HCT116 (cell line): ENCODE data around the gene ATXN1. TPM values are rescaled to one million over a fixed set of nuclear protein-coding genes. Genes with fewer than 3 reads are reported as not detected.

Source experiments
- ATAC-seq: fragments of 200-7000 bp; cut with Tn5 transposase; 2 replicates; pipeline ENCODE4 v1.9.1; 2020; ENCODE audit warnings: mild to moderate bottlenecking, moderate library complexity
- BruUV-seq: library from RNA; stranded (reverse); fragments of 400-500 nt; replicated peaks from 2 replicates; lab custom pipeline; 2021; lab: Mats Ljungman, UMichigan
- CTCF ChIA-PET: fragments of 300-600 bp; sonication (Branson Sonifier 250); formaldehyde crosslinking; loops from one replicate; lab custom pipeline; 2021; ENCODE audit warnings: antibody characterized with exemption; lab: Charles Lee
- POLR2A ChIA-PET: fragments of 300-600, 350-600 bp; sonication (Branson Sonifier 250); formaldehyde crosslinking; loops from one replicate; lab custom pipeline; 2021; ENCODE audit warnings: antibody characterized with exemption; lab: Charles Lee
- RAD21 ChIA-PET, 2 experiments: fragments of 300-600 bp; sonication (Branson Sonifier 250); formaldehyde crosslinking; loops; one replicate each; lab custom pipeline; 2023; ENCODE audit warnings: low total read pairs in 2 of 2; ENCODE audit not compliant: uncharacterized antibody in 2 of 2, unreplicated experiment in 2 of 2, low non-redundant PET in 1 of 2; lab: Charles Lee
- DNase-seq: peaks from one replicate; pipeline ENCODE4 v3.0.0-alpha.2; 2010; ENCODE audit warnings: low read depth, low spot score
- H2AFZ ChIP-seq: fragments of 200-600 bp; shearing (Covaris generic), sonication (generic); 2 replicates; pipeline ENCODE4 v1.6.1; 2017; ENCODE audit warnings: low read depth, mixed run types, mixed read lengths, antibody characterized with exemption, low read length; ENCODE audit not compliant: poor library complexity, severe bottlenecking
- H3K27ac ChIP-seq: 2 replicates; pipeline ENCODE4 v1.5.1; 2012; ENCODE audit warnings: low read depth, low read length
- H3K27me3 ChIP-seq: fragments of 200-600 bp; sonication (generic); 2 replicates; pipeline ENCODE4 v1.6.1; 2016; ENCODE audit warnings: mixed run types, low read length, mixed read lengths; ENCODE audit not compliant: insufficient read depth
- H3K36me3 ChIP-seq, 2 experiments: fragments of 200-500 bp in 1 of 2; fragments of 200-600 bp in 1 of 2; sonication (Bioruptor generic) in 1 of 2; sonication (generic) in 1 of 2; 2 replicates each; pipeline versions ENCODE4 v1.5.1 to v1.6.1; 2014 to 2016; ENCODE audit warnings: low read length in 2 of 2, inconsistent platforms in 1 of 2, mixed read lengths in 1 of 2, mixed run types in 1 of 2; ENCODE audit not compliant: insufficient read depth in 2 of 2, control insufficient read depth in 1 of 2
- H3K4me1 ChIP-seq, 2 experiments: fragments of 200-600 bp in 1 of 2; sonication (generic) in 1 of 2; 2 replicates each; pipeline versions ENCODE4 v1.5.1 to v1.6.1; 2012 to 2017; ENCODE audit warnings: low read length in 2 of 2, inconsistent platforms in 1 of 2, mild to moderate bottlenecking in 1 of 2, mixed read lengths in 1 of 2, mixed run types in 1 of 2, moderate library complexity in 1 of 2; ENCODE audit not compliant: insufficient read depth in 2 of 2, control insufficient read depth in 1 of 2
- H3K4me2 ChIP-seq: fragments of 200-600 bp; sonication (generic); 2 replicates; pipeline ENCODE4 v1.6.1; 2017; ENCODE audit warnings: mixed run types, low read length, mixed read lengths
- H3K4me3 ChIP-seq, 2 experiments: fragments of 200-600 bp in 1 of 2; sonication (generic) in 1 of 2; replicated peaks in 1 of 2; 2 replicates each; pipeline ENCODE4 v1.5.1; 2011 to 2016; ENCODE audit warnings: low read length in 2 of 2, control low read depth in 1 of 2, low read depth in 1 of 2, mild to moderate bottlenecking in 1 of 2, mixed read lengths in 1 of 2, mixed run types in 1 of 2
- H3K79me2 ChIP-seq: fragments of 200-600 bp; sonication (generic); 2 replicates; pipeline ENCODE4 v1.6.1; 2017; ENCODE audit warnings: mild to moderate bottlenecking, mixed run types, low read length, moderate library complexity, mixed read lengths; ENCODE audit not compliant: insufficient read depth
- H3K9ac ChIP-seq: fragments of 200-600 bp; sonication (generic); 2 replicates; pipeline ENCODE4 v1.6.1; 2016; ENCODE audit warnings: low read length, mixed read lengths
- H3K9me2 ChIP-seq: fragments of 200-600 bp; sonication (generic), shearing (Covaris generic); 2 replicates; pipeline ENCODE4 v1.6.1; 2017; ENCODE audit warnings: mixed run types, mild to moderate bottlenecking, moderate library complexity; ENCODE audit not compliant: insufficient read depth
- H3K9me3 ChIP-seq, 2 experiments: fragments of 200-500 bp in 1 of 2; fragments of 200-600 bp in 1 of 2; sonication (Bioruptor generic) in 1 of 2; sonication (generic) in 1 of 2; 2 replicates each; pipeline ENCODE4 v1.6.1; 2014 to 2017; ENCODE audit warnings: low read length in 2 of 2, mixed read lengths in 2 of 2, inconsistent platforms in 1 of 2, low read depth in 1 of 2, mild to moderate bottlenecking in 1 of 2, mixed run types in 1 of 2, moderate library complexity in 1 of 2; ENCODE audit not compliant: control insufficient read depth in 1 of 2, insufficient read depth in 1 of 2
- H4K20me1 ChIP-seq: fragments of 200-600 bp; sonication (generic), shearing (Covaris generic); 2 replicates; pipeline ENCODE4 v1.6.1; 2017; ENCODE audit warnings: mixed run types, mild to moderate bottlenecking, moderate library complexity; ENCODE audit not compliant: insufficient read depth
- ATF3 ChIP-seq: IDR thresholded peaks from 2 replicates; pipeline ENCODE4 v1.6.1; 2012
- CBX3 ChIP-seq: IDR thresholded peaks from 2 replicates; pipeline ENCODE4 v1.6.1; 2012; ENCODE audit warnings: low read depth
- EZH2 ChIP-seq: fragments of 200-600 bp; sonication (generic); IDR thresholded peaks from 2 replicates; pipeline ENCODE4 v1.6.1; 2017; ENCODE audit warnings: antibody characterized with exemption, mixed run types
- FOSL1 ChIP-seq: IDR thresholded peaks from 2 replicates; pipeline ENCODE4 v1.6.1; 2012; ENCODE audit warnings: low read depth
- JUND ChIP-seq: IDR thresholded peaks from 2 replicates; pipeline ENCODE4 v1.6.1; 2012
- POLR2A ChIP-seq: IDR thresholded peaks from 2 replicates; pipeline ENCODE4 v1.7.0; 2011; ENCODE audit warnings: borderline replicate concordance; ENCODE audit not compliant: insufficient read depth, insufficient read length; ENCODE audit errors: extremely low read depth
- POLR2AphosphoS5 ChIP-seq: IDR thresholded peaks from 2 replicates; pipeline ENCODE4 v1.6.1; 2011; ENCODE audit warnings: mild to moderate bottlenecking, low read depth, low read length, moderate library complexity
- RAD21 ChIP-seq: IDR thresholded peaks from 2 replicates; pipeline ENCODE4 v1.6.1; 2012; ENCODE audit warnings: low read depth, mild to moderate bottlenecking
- REST ChIP-seq: IDR thresholded peaks from 2 replicates; pipeline ENCODE4 v1.6.1; 2012; ENCODE audit warnings: low read depth
- SIN3A ChIP-seq: IDR thresholded peaks from 2 replicates; pipeline ENCODE4 v1.6.1; 2012; ENCODE audit warnings: low read depth
- TCF7L2 ChIP-seq: IDR thresholded peaks from 2 replicates; pipeline ENCODE4 v1.7.0; 2011; ENCODE audit warnings: borderline replicate concordance, inconsistent platforms; ENCODE audit not compliant: insufficient read depth, insufficient read length; ENCODE audit errors: extremely low read depth
- YY1 ChIP-seq: IDR thresholded peaks from 2 replicates; pipeline ENCODE4 v1.6.1; 2011; ENCODE audit warnings: low read length, low read depth, moderate library complexity, mild to moderate bottlenecking; ENCODE audit not compliant: insufficient replicate concordance; ENCODE audit errors: extremely low read depth
- ZFX ChIP-seq: fragments of 450-650 bp; IDR thresholded peaks from 2 replicates; pipeline ENCODE4 v1.6.1; 2017
- ZNF274 ChIP-seq: fragments of 200-500 bp; sonication (Bioruptor generic); IDR thresholded peaks from 2 replicates; pipeline ENCODE4 v1.6.1; 2014; ENCODE audit warnings: mild to moderate bottlenecking, low read depth, low read length, inconsistent platforms
- intact Hi-C: fragments of 100-400 bp; cut with micrococcal nuclease; formaldehyde crosslinking; loops from 2 replicates; pipeline ENCODE4 v1.10.0; 2022
- total RNA-seq: library from RNA; stranded (reverse); gene quantifications from one replicate; pipeline ENCODE4 v1.2.1, GENCODE V29; 2021; ENCODE audit not compliant: unreplicated experiment
- TF ChIP-seq, protein P1 (sequence below): IDR thresholded peaks from 2 replicates; pipeline ENCODE4 v1.6.1; 2011; ENCODE audit warnings: mild to moderate bottlenecking, low read length, moderate library complexity; ENCODE audit not compliant: insufficient replicate concordance; ENCODE audit errors: extremely low read depth
- TF ChIP-seq, protein P2 (sequence below), 3 experiments: fragments of 200-600 bp in 1 of 3; sonication (generic) in 1 of 3; IDR thresholded peaks in 2 of 3; conservative IDR thresholded peaks in 1 of 3; 2 replicates each; pipeline ENCODE4 v1.5.1; 2012 to 2017; ENCODE audit warnings: low read depth in 2 of 3, low read length in 2 of 3, antibody characterized with exemption in 1 of 3, borderline replicate concordance in 1 of 3, control low read depth in 1 of 3, mild to moderate bottlenecking in 1 of 3, mixed read lengths in 1 of 3, mixed run types in 1 of 3, moderate library complexity in 1 of 3; ENCODE audit not compliant: insufficient read depth in 1 of 3
- TF ChIP-seq, protein P3 (sequence below): IDR thresholded peaks from 2 replicates; pipeline ENCODE4 v1.6.1; 2012

Gene ATXN1
- total RNA-seq, 1 experiment from 2014 or later: 21.0 TPM

GRCh38 chr6:16781348-16782169 lies 20.3 kb upstream of the ATXN1 start:
- BruUV-seq: no TSS peak
- ATAC-seq: peak; percentile 51

More at GRCh38 chr6:16781348-16782169, 20.3 kb upstream of the ATXN1 start:
- no peak overlapping the region for H3K27ac ChIP-seq
- H3K27me3 ChIP-seq: no peaks in the 10 kb centered on the region
- H3K4me3 ChIP-seq: no peak overlapping the region
- H3K9me3 ChIP-seq: no peaks in the 10 kb centered on the region
- CTCF ChIA-PET: interaction anchor here (1.8 kb wide), 1 partner anchor 11 kb away, joined by 8 read pairs; no protein-coding TSS in a partner anchor
- intact Hi-C loops: no loop called here
- no peaks in the 10 kb centered on the region for H3K9me2 ChIP-seq
- RAD21 ChIA-PET: no interaction called here
- H4K20me1 ChIP-seq: no peaks in the 10 kb centered on the region
- TF ChIP-seq REST (no peak), POLR2A (no peak), ZNF274 (no peak), EZH2 (no peak), CBX3 (no peak), POLR2AphosphoS5 (no peak), RAD21 (no peak), YY1 (no peak), ATF3 (no peak), TCF7L2 (no peak), JUND (no peak), SIN3A (no peak), FOSL1 (no peak), ZFX (no peak)
- TF ChIP-seq, protein P1, sequence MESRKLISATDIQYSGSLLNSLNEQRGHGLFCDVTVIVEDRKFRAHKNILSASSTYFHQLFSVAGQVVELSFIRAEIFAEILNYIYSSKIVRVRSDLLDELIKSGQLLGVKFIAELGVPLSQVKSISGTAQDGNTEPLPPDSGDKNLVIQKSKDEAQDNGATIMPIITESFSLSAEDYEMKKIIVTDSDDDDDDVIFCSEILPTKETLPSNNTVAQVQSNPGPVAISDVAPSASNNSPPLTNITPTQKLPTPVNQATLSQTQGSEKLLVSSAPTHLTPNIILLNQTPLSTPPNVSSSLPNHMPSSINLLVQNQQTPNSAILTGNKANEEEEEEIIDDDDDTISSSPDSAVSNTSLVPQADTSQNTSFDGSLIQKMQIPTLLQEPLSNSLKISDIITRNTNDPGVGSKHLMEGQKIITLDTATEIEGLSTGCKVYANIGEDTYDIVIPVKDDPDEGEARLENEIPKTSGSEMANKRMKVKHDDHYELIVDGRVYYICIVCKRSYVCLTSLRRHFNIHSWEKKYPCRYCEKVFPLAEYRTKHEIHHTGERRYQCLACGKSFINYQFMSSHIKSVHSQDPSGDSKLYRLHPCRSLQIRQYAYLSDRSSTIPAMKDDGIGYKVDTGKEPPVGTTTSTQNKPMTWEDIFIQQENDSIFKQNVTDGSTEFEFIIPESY: no peak
- TF ChIP-seq, protein P2, sequence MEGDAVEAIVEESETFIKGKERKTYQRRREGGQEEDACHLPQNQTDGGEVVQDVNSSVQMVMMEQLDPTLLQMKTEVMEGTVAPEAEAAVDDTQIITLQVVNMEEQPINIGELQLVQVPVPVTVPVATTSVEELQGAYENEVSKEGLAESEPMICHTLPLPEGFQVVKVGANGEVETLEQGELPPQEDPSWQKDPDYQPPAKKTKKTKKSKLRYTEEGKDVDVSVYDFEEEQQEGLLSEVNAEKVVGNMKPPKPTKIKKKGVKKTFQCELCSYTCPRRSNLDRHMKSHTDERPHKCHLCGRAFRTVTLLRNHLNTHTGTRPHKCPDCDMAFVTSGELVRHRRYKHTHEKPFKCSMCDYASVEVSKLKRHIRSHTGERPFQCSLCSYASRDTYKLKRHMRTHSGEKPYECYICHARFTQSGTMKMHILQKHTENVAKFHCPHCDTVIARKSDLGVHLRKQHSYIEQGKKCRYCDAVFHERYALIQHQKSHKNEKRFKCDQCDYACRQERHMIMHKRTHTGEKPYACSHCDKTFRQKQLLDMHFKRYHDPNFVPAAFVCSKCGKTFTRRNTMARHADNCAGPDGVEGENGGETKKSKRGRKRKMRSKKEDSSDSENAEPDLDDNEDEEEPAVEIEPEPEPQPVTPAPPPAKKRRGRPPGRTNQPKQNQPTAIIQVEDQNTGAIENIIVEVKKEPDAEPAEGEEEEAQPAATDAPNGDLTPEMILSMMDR (IDR thresholded peaks at IDR 0.05 in 2 of 3, conservative IDR thresholded peaks at IDR 0.05 in 1 of 3; ENCODE audit: borderline replicate concordance in 1 of 3, insufficient read depth in 1 of 3, low read depth in 2 of 3, low read length in 2 of 3): no peak
- TF ChIP-seq, protein P3, sequence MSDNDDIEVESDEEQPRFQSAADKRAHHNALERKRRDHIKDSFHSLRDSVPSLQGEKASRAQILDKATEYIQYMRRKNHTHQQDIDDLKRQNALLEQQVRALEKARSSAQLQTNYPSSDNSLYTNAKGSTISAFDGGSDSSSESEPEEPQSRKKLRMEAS: no peak
- POLR2A ChIA-PET: interaction anchor here (1.4 kb wide), 1 partner anchor 11 kb away, joined by 3 read pairs; no protein-coding TSS in a partner anchor
- no peak for DNase-seq
- H3K4me2 ChIP-seq: peak overlapping the region; percentile 24
- H3K79me2 ChIP-seq: no peaks in the 10 kb centered on the region
- no peak overlapping the region for H3K9ac ChIP-seq
- H3K4me1 ChIP-seq: peaks cover 4 to 19% of the 10 kb centered on the region in 2 experiments; a peak in 3 of 4 replicates
- H2AFZ ChIP-seq: no peak overlapping the region
- H3K36me3 ChIP-seq: no peaks in the 10 kb centered on the region
